AG04450 (cell line): Measurements from ENCODE around the gene MBTPS1. TPM values are rescaled to one million over a fixed set of nuclear protein-coding genes. Genes with fewer than 3 reads are reported as not detected.

Experiments used
- CTCF ChIA-PET: fragments of 300-600, 350-600 bp; formaldehyde crosslinking; extraction: SDS; loops from one replicate; lab custom pipeline; 2022; ENCODE audit warnings: antibody characterized with exemption, inconsistent platforms; lab: Charles Lee
- POLR2A ChIA-PET: fragments of 350-600 bp; formaldehyde crosslinking; extraction: SDS; loops from one replicate; lab custom pipeline; 2021; ENCODE audit warnings: antibody characterized with exemption, inconsistent platforms; lab: Yijun Ruan, JAX
- DNase-seq: peaks from one replicate; pipeline ENCODE4 v3.0.0-alpha.2; 2011; ENCODE audit warnings: low read depth, low spot score
- H3K27ac ChIP-seq: one replicate; pipeline ENCODE4 v1.5.1; 2012; ENCODE audit warnings: low read depth, low read length, control low read depth
- H3K27me3 ChIP-seq: one replicate; pipeline ENCODE4 v1.6.0; 2012; ENCODE audit warnings: low read length; ENCODE audit not compliant: control insufficient read depth, insufficient read depth
- H3K4me3 ChIP-seq: 2 replicates; pipeline ENCODE4 v1.5.1; 2011; ENCODE audit warnings: mild to moderate bottlenecking, low read depth, low read length, control low read depth
- H3K9me3 ChIP-seq: 2 replicates; pipeline ENCODE4 v1.5.1; 2012; ENCODE audit warnings: low read length; ENCODE audit not compliant: control insufficient read depth, insufficient read depth
- CTCF ChIP-seq: IDR thresholded peaks from 2 replicates; pipeline ENCODE4 v1.5.1; 2011; ENCODE audit warnings: low read depth, low read length, control low read depth, inconsistent platforms
- polyA plus RNA-seq: library from polyadenylated mRNA; depleted of rRNA; stranded (reverse); fragments of >200 nt; gene quantifications from 2 replicates; pipeline ENCODE4 v1.2.3, GENCODE V29; 2011

MBTPS1 gene
- polyA plus RNA-seq, 1 experiment, result 116 TPM

GRCh38 chr16:84107921-84108320, 8.8 kb downstream of the MBTPS1 start:
- POLR2A ChIA-PET, result interaction anchor here (0.8 kb wide), 1 partner anchor 9 kb away, joined by 3 read pairs; the partner anchor contains the start of gene MBTPS1
- no peak for DNase-seq
- no peak overlapping the region for H3K27ac ChIP-seq

DNA sequence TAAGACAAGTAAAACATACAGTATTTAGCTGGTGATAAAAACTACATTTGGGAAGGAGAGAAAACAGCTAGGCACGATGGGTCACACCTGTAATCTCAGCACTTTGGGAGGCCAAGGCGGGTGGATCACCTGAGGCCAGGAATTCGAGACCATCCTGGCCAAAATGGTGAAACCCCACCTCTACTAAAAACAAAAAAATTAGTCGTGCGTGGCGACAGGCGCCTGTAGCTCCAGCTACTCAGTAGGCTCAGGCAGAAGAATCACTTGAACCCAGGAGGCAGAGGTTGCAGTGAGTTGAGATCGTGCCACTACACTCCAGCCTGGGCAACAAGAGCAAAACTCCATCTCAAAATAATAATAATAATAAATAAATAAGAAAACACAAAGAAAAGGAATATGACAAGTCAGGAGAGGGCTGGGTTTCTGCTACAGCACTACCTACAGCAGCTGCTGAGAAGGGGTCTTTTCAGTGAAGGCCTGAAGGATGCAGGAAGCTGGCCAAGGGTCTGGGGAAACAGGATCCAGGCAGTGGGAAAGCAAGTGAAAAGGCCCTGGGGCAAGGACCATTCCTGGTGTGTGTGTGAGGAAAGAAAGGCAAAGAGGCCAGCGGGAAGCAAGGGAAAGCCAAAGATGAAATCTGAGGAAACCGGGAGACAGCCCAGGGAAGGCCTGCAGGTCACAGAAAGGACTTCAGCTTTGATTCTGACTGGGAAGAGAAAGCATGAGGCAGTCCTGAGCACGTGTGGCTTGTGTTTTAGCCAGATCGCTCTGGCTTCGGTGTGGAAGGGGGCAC, 10.6 kb downstream of the MBTPS1 start:
- Histone ChIP-seq H3K4me3 (no peak overlapping the region), H3K27me3 (no peaks in the 10 kb centered on the region), H3K27ac (no peak overlapping the region), H3K9me3 (no peaks in the 10 kb centered on the region)
- ChIA-PET POLR2A (interaction anchor here (0.5 to 2.6 kb wide), 2 partner anchors 11 to 22 kb away, joined by 6 read pairs; partner anchors contain the start of gene MBTPS1), CTCF (interaction anchor here (0.8 to 3.3 kb wide), 3 partner anchors 21 to 81 kb away, joined by 4 to 12 read pairs (median 9); partner anchors contain the start of gene TAF1C)
- no peak for DNase-seq
- no peak for TF ChIP-seq CTCF

More at GRCh38 chr16:84107921-84108320, 8.8 kb downstream of the MBTPS1 start:
- Histone ChIP-seq H3K27me3 (no peaks in the 10 kb centered on the region), H3K9me3 (no peaks in the 10 kb centered on the region), H3K4me3 (no peak overlapping the region)
- CTCF ChIA-PET, result interaction anchor here (0.7 to 0.9 kb wide), 2 partner anchors 9 to 508 kb away, joined by 3 read pairs; partner anchors contain the start of gene MBTPS1
- no peak for TF ChIP-seq CTCF

DNA sequence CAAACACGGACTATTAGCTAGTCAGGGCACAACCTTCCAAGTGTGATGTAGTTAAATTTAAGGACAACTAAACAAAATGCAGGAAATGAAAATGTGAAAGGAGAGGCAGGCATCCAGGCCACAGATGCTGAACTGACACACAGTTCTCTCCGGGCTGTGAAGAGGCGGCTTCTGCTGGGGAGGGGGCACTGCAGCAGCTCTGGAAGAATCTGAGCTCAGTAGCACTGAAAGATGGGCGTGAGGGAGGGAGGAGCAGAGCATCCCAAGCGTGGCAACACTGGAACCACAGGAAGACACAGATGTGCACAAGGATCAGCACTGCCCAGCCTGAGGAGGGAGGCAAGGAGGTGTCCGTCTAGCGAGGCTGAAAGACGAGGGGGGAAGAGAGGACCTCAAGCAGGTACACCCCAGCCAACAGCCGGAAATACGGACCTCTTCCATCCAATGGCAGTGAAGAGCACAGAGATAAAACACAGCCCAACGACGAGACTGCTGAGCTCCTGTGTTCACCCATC, 11.4 kb downstream of the MBTPS1 start:
- CTCF ChIA-PET, result interaction anchor here (0.9 to 3.3 kb wide), 2 partner anchors 70 to 82 kb away, joined by 3 to 12 read pairs; partner anchors contain the start of gene TAF1C

DNA sequence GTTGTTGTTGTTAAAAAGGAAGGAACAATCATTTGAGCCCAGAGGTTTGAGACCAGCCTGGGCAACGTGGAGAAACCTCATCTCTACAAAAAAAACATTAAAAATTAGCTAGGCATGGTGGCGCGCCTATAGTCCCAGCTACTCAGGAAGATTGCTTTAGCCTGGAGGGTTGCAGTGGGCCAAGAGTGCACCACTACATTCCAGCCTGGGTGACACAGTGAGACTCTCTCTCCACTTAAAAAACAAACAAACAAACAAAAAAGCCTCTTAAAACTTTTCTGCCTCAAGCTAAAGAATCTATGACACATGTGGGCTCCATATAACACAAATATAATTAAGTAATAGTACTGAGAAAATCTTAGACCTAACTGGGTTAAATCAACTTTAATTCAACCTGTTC, 12.5 kb downstream of the MBTPS1 start:
- CTCF ChIA-PET, result interaction anchor here (1.1 to 3.3 kb wide), 3 partner anchors 20 to 83 kb away, joined by 4 to 12 read pairs (median 4); partner anchors contain the start of gene TAF1C
- no peak overlapping the region for H3K27ac ChIP-seq
- H3K27me3 ChIP-seq, result no peaks in the 10 kb centered on the region
- H3K9me3 ChIP-seq, result no peaks in the 10 kb centered on the region
- no peak for TF ChIP-seq CTCF
- POLR2A ChIA-PET, result interaction anchor here (2.6 kb wide), 1 partner anchor 12 kb away, joined by 6 read pairs; the partner anchor contains the start of gene MBTPS1
- no peak for DNase-seq
- H3K4me3 ChIP-seq, result no peak overlapping the region

More for the DNA sequence above, 11.4 kb downstream of the MBTPS1 start:
- Histone ChIP-seq H3K27me3 (no peaks in the 10 kb centered on the region), H3K27ac (no peak overlapping the region), H3K4me3 (no peak overlapping the region), H3K9me3 (no peaks in the 10 kb centered on the region)
- TF ChIP-seq CTCF, result no peak
- DNase-seq, result no peak
- POLR2A ChIA-PET, result interaction anchor here (2.6 kb wide), 1 partner anchor 11 kb away, joined by 6 read pairs; the partner anchor contains the start of gene MBTPS1
